ENCODE results near the gene PECR.

DNA sequence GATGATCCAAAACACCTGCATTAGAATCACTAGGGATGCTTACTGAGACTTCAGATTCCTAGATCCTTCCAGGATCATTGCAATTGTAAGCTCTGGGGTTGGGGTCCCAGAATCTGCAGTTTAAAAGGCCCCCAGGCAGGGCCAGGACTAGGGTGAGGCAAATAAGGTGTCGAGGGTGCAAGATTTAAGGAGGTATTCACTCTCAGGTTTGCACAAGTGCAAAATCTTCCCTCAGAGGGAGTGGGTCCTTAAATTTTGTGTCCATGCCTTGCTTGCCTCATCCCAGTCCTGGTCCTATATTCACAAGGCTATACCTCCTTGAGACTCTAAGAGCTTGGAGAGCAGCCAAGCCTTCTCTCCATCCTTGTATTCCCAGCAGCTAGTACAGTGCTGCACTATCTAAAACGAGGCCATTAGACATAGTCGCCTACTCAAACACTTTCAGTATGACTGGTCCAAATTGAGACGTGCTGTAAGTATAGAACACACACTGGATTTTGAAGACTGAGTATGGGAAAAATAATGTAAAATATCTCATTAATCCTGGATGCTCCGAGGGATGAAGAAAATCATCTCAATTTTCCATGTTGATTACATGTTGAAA is 36.6 kb downstream of the PECR start:
- TF ChIP-seq YY1 (IDR thresholded peaks at IDR 0.05; ENCODE audit: insufficient read depth, insufficient read length), result no peak
- TF ChIP-seq ZNF274 (IDR thresholded peaks at IDR 0.05; ENCODE audit: low read depth, low read length), result no peak
- TF ChIP-seq SUZ12 (IDR thresholded peaks at IDR 0.05; ENCODE audit: extremely low read depth, insufficient read depth, insufficient read length), result no peak
